Neural cell (in vitro differentiated cells): ENCODE data around the gene DNAH17. TPM values are rescaled to one million over a fixed set of nuclear protein-coding genes. Genes with fewer than 3 reads are reported as not detected.

ENCODE experiments used
- H2AFZ ChIP-seq: fragments of 200-600, 300-800 bp; sonication (generic), shearing (Covaris generic); 2 replicates; pipeline ENCODE4 v1.6.0; 2014; ENCODE audit warnings: low read depth, mild to moderate bottlenecking, antibody characterized with exemption, low read length, moderate library complexity
- H3F3A ChIP-seq: fragments of 200-600 bp; shearing (Covaris generic); 2 replicates; pipeline ENCODE4 v1.6.1; 2016; ENCODE audit warnings: mild to moderate bottlenecking, moderate library complexity, mixed read lengths, antibody characterized with exemption, low read length; ENCODE audit not compliant: insufficient read depth, poor library complexity, severe bottlenecking
- H3K27ac ChIP-seq: fragments of 200-600, 300-800 bp; sonication (generic), shearing (Covaris generic); 2 replicates; pipeline ENCODE4 v1.5.1; 2014; ENCODE audit warnings: mild to moderate bottlenecking, low read length, moderate library complexity
- H3K27me3 ChIP-seq: fragments of 300-800, 200-600 bp; sonication (generic), shearing (Covaris generic); 2 replicates; pipeline ENCODE4 v1.6.0; 2014; ENCODE audit warnings: mild to moderate bottlenecking, low read depth, low read length, moderate library complexity; ENCODE audit not compliant: insufficient read depth
- H3K36me3 ChIP-seq: fragments of 300-800, 200-600 bp; sonication (generic), shearing (Covaris generic); 2 replicates; pipeline ENCODE4 v1.5.1; 2014; ENCODE audit warnings: mild to moderate bottlenecking, antibody characterized with exemption, low read length, moderate library complexity; ENCODE audit not compliant: insufficient read depth
- H3K4me2 ChIP-seq: fragments of 300-800, 200-600 bp; sonication (generic), shearing (Covaris generic); 2 replicates; pipeline ENCODE4 v1.6.0; 2014; ENCODE audit warnings: mild to moderate bottlenecking, low read length
- H3K4me3 ChIP-seq: fragments of 300-800, 200-600 bp; sonication (generic), shearing (Covaris generic); 2 replicates; pipeline ENCODE4 v1.5.1; 2014; ENCODE audit warnings: mild to moderate bottlenecking, low read length, moderate library complexity
- H3K79me2 ChIP-seq: fragments of 200-600 bp; shearing (Covaris generic); replicated peaks from 2 replicates; pipeline ENCODE4 v1.6.0; 2014; ENCODE audit warnings: mild to moderate bottlenecking, low read length, moderate library complexity; ENCODE audit not compliant: insufficient read depth
- H3K9ac ChIP-seq: fragments of 300-800, 200-600 bp; sonication (generic), shearing (Covaris generic); 2 replicates; pipeline ENCODE4 v1.6.1; 2016; ENCODE audit warnings: mild to moderate bottlenecking, low read length, mixed read lengths
- H3K9me2 ChIP-seq: fragments of 200-600 bp; shearing (Covaris generic); 2 replicates; pipeline ENCODE4 v1.6.1; 2016; ENCODE audit warnings: mild to moderate bottlenecking, low read length, mixed read lengths; ENCODE audit not compliant: insufficient read depth
- H3K9me3 ChIP-seq: fragments of 200-600, 300-800 bp; sonication (generic), shearing (Covaris generic); 2 replicates; pipeline ENCODE4 v1.6.1; 2016; ENCODE audit warnings: mild to moderate bottlenecking, mixed run types, low read length, moderate library complexity, mixed read lengths
- H4K20me1 ChIP-seq: fragments of 200-600 bp; shearing (Covaris generic); 2 replicates; pipeline ENCODE4 v1.6.1; 2016; ENCODE audit warnings: mild to moderate bottlenecking, mixed run types; ENCODE audit not compliant: insufficient read depth
- EP300 ChIP-seq: fragments of 450-650 bp; conservative IDR thresholded peaks from 2 replicates; pipeline ENCODE4 v1.6.1; 2014; ENCODE audit warnings: antibody characterized with exemption, mild to moderate bottlenecking, moderate library complexity; ENCODE audit not compliant: poor library complexity, severe bottlenecking
- EZH2 ChIP-seq: fragments of 200-600, 300-800 bp; shearing (Covaris generic), sonication (generic); IDR thresholded peaks from 2 replicates; pipeline ENCODE4 v1.6.1; 2014; ENCODE audit warnings: antibody characterized with exemption, low read length, borderline replicate concordance, mild to moderate bottlenecking; ENCODE audit not compliant: insufficient read depth, poor library complexity, severe bottlenecking
- MXI1 ChIP-seq: fragments of 450-650 bp; conservative IDR thresholded peaks from 2 replicates; pipeline ENCODE4 v1.6.1; 2014; ENCODE audit warnings: antibody characterized with exemption, mild to moderate bottlenecking; ENCODE audit not compliant: poor library complexity, severe bottlenecking
- POLR2AphosphoS5 ChIP-seq: IDR thresholded peaks from 2 replicates; pipeline ENCODE4 v1.6.1; 2012
- RAD21 ChIP-seq: fragments of 450-650 bp; conservative IDR thresholded peaks from 2 replicates; pipeline ENCODE4 v1.6.1; 2014; ENCODE audit warnings: antibody characterized with exemption, mild to moderate bottlenecking, moderate library complexity
- SMC3 ChIP-seq: fragments of 450-650 bp; conservative IDR thresholded peaks from 2 replicates; pipeline ENCODE4 v1.6.1; 2014; ENCODE audit warnings: antibody characterized with exemption, mild to moderate bottlenecking, moderate library complexity; ENCODE audit not compliant: poor library complexity
- TAF1 ChIP-seq: IDR thresholded peaks from 2 replicates; pipeline ENCODE4 v1.6.1; 2012; ENCODE audit warnings: low read depth
- polyA plus RNA-seq: library from polyadenylated mRNA; depleted of rRNA; stranded (reverse); fragments of >200 nt; gene quantifications from 2 replicates; pipeline ENCODE4 v1.2.3, GENCODE V29; 2014
- TF ChIP-seq, protein P1 (sequence below): IDR thresholded peaks from 2 replicates; pipeline ENCODE4 v1.6.1; 2012; ENCODE audit warnings: borderline replicate concordance
- TF ChIP-seq, protein P2 (sequence below): fragments of 450-650 bp; IDR thresholded peaks from 2 replicates; pipeline ENCODE4 v1.5.1; 2014; ENCODE audit warnings: antibody characterized with exemption, mild to moderate bottlenecking, moderate library complexity; ENCODE audit not compliant: poor library complexity, severe bottlenecking

Gene DNAH17
- polyA plus RNA-seq, 1 donor from 2014 or later = not detected

DNA sequence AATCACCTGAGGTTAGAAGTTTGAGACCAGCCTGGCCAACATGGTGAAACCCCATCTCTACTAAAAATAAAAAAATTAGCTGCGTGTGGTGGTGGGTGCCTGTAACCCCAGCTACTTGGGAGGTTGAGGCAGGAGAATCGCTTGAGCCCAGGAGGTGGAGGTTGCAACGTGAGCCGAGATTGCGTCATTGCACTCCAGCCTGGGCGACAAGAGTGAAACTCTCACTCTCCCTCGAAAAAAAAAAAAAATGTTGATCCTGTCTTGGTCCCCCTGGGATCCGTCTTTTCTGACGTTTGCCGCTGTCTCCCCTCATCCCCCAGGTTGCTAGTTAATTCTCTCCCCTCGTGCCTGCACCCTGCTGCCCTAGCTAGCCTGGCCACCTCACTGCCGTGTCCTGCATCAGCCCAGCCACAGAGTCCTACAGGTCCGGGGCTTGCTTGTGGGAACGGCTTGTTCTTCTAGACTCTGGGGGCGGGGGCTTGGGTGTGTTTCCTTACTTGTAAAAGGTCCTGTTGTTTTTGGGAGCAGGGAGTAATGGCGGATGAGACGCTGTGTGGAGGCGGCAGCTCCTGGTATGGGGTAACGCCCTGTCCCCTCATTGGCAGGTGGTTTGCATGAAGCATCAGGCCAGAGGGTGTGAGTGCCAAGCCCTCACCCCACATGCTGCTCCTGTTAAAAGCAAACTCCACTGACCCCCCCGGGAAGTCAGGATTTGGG, 154.2 kb downstream of the DNAH17 start:
- Histone ChIP-seq H3K9me2 (no peaks in the 10 kb centered on the region), H3K79me2 (no peaks in the 10 kb centered on the region), H3K36me3 (no peaks in the 10 kb centered on the region), H4K20me1 (no peaks in the 10 kb centered on the region), H3K27me3 (no peaks in the 10 kb centered on the region), H3K4me3 (no peak overlapping the region), H3K4me2 (no peak overlapping the region), H2AFZ (no peak overlapping the region), H3K9me3 (no peaks in the 10 kb centered on the region), H3K27ac (no peak overlapping the region), H3K9ac (no peak overlapping the region), H3F3A (no peaks in the 10 kb centered on the region)
- TF ChIP-seq EP300 (no peak), RAD21 (no peak), EZH2 (no peak), MXI1 (no peak), TAF1 (no peak), SMC3 (no peak), POLR2AphosphoS5 (no peak)
- TF ChIP-seq, protein P1, sequence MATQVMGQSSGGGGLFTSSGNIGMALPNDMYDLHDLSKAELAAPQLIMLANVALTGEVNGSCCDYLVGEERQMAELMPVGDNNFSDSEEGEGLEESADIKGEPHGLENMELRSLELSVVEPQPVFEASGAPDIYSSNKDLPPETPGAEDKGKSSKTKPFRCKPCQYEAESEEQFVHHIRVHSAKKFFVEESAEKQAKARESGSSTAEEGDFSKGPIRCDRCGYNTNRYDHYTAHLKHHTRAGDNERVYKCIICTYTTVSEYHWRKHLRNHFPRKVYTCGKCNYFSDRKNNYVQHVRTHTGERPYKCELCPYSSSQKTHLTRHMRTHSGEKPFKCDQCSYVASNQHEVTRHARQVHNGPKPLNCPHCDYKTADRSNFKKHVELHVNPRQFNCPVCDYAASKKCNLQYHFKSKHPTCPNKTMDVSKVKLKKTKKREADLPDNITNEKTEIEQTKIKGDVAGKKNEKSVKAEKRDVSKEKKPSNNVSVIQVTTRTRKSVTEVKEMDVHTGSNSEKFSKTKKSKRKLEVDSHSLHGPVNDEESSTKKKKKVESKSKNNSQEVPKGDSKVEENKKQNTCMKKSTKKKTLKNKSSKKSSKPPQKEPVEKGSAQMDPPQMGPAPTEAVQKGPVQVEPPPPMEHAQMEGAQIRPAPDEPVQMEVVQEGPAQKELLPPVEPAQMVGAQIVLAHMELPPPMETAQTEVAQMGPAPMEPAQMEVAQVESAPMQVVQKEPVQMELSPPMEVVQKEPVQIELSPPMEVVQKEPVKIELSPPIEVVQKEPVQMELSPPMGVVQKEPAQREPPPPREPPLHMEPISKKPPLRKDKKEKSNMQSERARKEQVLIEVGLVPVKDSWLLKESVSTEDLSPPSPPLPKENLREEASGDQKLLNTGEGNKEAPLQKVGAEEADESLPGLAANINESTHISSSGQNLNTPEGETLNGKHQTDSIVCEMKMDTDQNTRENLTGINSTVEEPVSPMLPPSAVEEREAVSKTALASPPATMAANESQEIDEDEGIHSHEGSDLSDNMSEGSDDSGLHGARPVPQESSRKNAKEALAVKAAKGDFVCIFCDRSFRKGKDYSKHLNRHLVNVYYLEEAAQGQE = no peak
- TF ChIP-seq, protein P2, sequence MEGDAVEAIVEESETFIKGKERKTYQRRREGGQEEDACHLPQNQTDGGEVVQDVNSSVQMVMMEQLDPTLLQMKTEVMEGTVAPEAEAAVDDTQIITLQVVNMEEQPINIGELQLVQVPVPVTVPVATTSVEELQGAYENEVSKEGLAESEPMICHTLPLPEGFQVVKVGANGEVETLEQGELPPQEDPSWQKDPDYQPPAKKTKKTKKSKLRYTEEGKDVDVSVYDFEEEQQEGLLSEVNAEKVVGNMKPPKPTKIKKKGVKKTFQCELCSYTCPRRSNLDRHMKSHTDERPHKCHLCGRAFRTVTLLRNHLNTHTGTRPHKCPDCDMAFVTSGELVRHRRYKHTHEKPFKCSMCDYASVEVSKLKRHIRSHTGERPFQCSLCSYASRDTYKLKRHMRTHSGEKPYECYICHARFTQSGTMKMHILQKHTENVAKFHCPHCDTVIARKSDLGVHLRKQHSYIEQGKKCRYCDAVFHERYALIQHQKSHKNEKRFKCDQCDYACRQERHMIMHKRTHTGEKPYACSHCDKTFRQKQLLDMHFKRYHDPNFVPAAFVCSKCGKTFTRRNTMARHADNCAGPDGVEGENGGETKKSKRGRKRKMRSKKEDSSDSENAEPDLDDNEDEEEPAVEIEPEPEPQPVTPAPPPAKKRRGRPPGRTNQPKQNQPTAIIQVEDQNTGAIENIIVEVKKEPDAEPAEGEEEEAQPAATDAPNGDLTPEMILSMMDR = no peak

DNA sequence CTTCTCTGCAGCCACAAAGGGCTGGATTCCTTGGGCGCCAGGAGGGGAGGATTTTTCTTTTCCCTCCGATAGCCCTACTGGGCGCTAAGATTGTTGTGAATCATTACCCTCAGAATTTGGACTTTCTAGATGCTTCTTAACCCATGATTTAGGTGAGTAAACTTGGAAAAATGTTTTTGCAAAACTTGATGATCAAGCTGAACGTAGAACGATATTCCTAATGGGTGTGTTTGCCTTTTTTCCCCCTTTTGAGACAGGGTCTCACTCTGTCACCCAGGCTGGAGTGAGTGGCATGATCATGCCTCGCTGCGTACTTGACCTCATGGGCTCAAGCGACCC, 155.0 kb downstream of the DNAH17 start:
- Histone ChIP-seq H3K27ac (no peak overlapping the region), H3K9ac (no peak overlapping the region), H3K36me3 (no peaks in the 10 kb centered on the region), H3K4me3 (no peak overlapping the region), H3K9me2 (no peaks in the 10 kb centered on the region), H3K9me3 (no peaks in the 10 kb centered on the region), H3K4me2 (no peak overlapping the region), H2AFZ (no peak overlapping the region), H3K79me2 (no peaks in the 10 kb centered on the region), H4K20me1 (no peaks in the 10 kb centered on the region), H3F3A (no peaks in the 10 kb centered on the region), H3K27me3 (no peaks in the 10 kb centered on the region)
- TF ChIP-seq SMC3 (peak; percentile 45), EP300 (no peak)
